Lung (tissue), 12 donors: ENCODE data around the gene ANTXR2. TPM values are rescaled to one million over a fixed set of nuclear protein-coding genes. Genes with fewer than 3 reads are reported as not detected.
A peak's percentile ranks its signal among the peaks of the same experiment; 100 is the strongest.

ENCODE experiments used
- ATAC-seq: fragments of 200-7000 bp; cut with Tn5 transposase; one replicate; pipeline ENCODE4 v1.9.1; 2020; ENCODE audit warnings: moderate number of reproducible peaks; ENCODE audit not compliant: insufficient read depth, low FRiP score
- DNase-seq, 3 donors: peaks; one replicate each; pipeline ENCODE4 v3.0.0-alpha.2; 2013 to 2017
- H3K27ac ChIP-seq, 2 donors: one replicate each; pipeline ENCODE4 v1.5.1; 2013; ENCODE audit warnings: mild to moderate bottlenecking in 2 of 2, moderate library complexity in 2 of 2, control low read depth in 1 of 2, inconsistent platforms in 1 of 2, low read depth in 1 of 2, low read length in 1 of 2
- H3K27me3 ChIP-seq, 3 donors: one replicate each; pipeline ENCODE4 v1.5.1; 2013; ENCODE audit warnings: low read length in 2 of 3; ENCODE audit not compliant: control insufficient read depth in 3 of 3, insufficient read depth in 3 of 3
- H3K36me3 ChIP-seq, 4 donors: one replicate each; pipeline ENCODE4 v1.5.1; 2013; ENCODE audit warnings: low read length in 4 of 4, mild to moderate bottlenecking in 1 of 4, moderate library complexity in 1 of 4; ENCODE audit not compliant: control insufficient read depth in 4 of 4, insufficient read depth in 4 of 4
- H3K4me1 ChIP-seq, 5 donors: one replicate each; pipeline ENCODE4 v1.5.1; 2013; ENCODE audit warnings: low read length in 5 of 5, mild to moderate bottlenecking in 2 of 5, moderate library complexity in 1 of 5; ENCODE audit not compliant: control insufficient read depth in 5 of 5, insufficient read depth in 5 of 5
- H3K4me3 ChIP-seq: one replicate; pipeline ENCODE4 v1.5.1; 2013; ENCODE audit warnings: mild to moderate bottlenecking, control low read depth, moderate library complexity
- H3K9ac ChIP-seq, 2 donors: one replicate each; pipeline ENCODE4 v1.5.1; 2013; ENCODE audit warnings: low read length in 2 of 2, control low read depth in 1 of 2; ENCODE audit not compliant: insufficient read depth in 1 of 2
- H3K9me3 ChIP-seq, 4 donors: one replicate each; pipeline ENCODE4 v1.5.1; 2013; ENCODE audit warnings: low read length in 3 of 4, mild to moderate bottlenecking in 1 of 4, moderate library complexity in 1 of 4; ENCODE audit not compliant: control insufficient read depth in 4 of 4, insufficient read depth in 3 of 4
- CTCF ChIP-seq: IDR thresholded peaks from 2 replicates; pipeline ENCODE4 v1.5.1; 2012; ENCODE audit warnings: mild to moderate bottlenecking; ENCODE audit errors: control extremely low read depth, extremely low read depth
- WGBS, 2 donors: extraction: QIAGEN DNeasy Blood & Tissue Kit; methylation state at CpG; one replicate each; pipeline ENCODE4 v1.1.7; 2013; 5-methylcytosine and 5-hydroxymethylcytosine counted together
- polyA plus RNA-seq, 2 donors: library from polyadenylated mRNA; stranded (reverse); fragments of 200-250 nt; gene quantifications; one replicate each; pipeline ENCODE4 v1.2.1, GENCODE V29; 2013
- total RNA-seq, 2 donors: library from RNA; depleted of rRNA in 1 of 2; stranded (reverse); fragments of >200 nt in 1 of 2; gene quantifications; one replicate each; pipeline ENCODE4 v1.2.1, GENCODE V29; 2014 to 2021
- donor health status: control.
- donor health status: control.
- donor health status: Bipolar disorder and iron deficiency.
- donor health status: healthy.
- donor health status: DM: yes; HTN: yes; CAD: no.

Gene ANTXR2
- total and polyA plus RNA-seq, 4 donors: 4.8 to 47.2 (median 28.6) TPM

- ATAC-seq: peak; percentile 61
- Histone ChIP-seq H3K36me3 (no peaks in the 10 kb centered on the region), H3K9ac (no peak overlapping the region), H3K27ac (no peak overlapping the region), H3K4me1 (peaks cover 0 to 23% (median 0%) of the 10 kb centered on the region in 5 donors), H3K9me3 (no peaks in the 10 kb centered on the region), H3K27me3 (no peaks in the 10 kb centered on the region), H3K4me3 (no peak overlapping the region)
- no peak for TF ChIP-seq CTCF
- no peak for DNase-seq
- WGBS, 2 donors: 76% methylated on average over 1 of the region's 1 CpG
Observed at GRCh38 chr4:79851625-79852304, 221.3 kb downstream of the ANTXR2 start.

Other genes with a start within 250 kb of the ANTXR2 start
- gene PRDM8, start 124.3 kb upstream of the ANTXR2 start, total RNA-seq: 1 to 10 TPM in 1 of 2 donors, under 1 TPM in 1; 0.46 to 5.0 TPM
- 1 to 10 TPM; 1.3 to 2.9 TPM for gene PRDM8, start 124.3 kb upstream of the ANTXR2 start, polyA plus RNA-seq
- gene FGF5, start 193.4 kb upstream of the ANTXR2 start, total RNA-seq: under 1 TPM in 1 of 2 donors, not detected in 1; 0.18 TPM
- gene FGF5, start 193.4 kb upstream of the ANTXR2 start, polyA plus RNA-seq: not detected